NCI-H524 treated with DMSO at 0.1 percent for 48 hours (cell line): ENCODE results near the gene HNRNPK.
"Not testable (repeated sequence)": the region's sequence is repeated elsewhere in the genome, so short reads cannot be mapped to it uniquely, and the experiment has no call there.

ENCODE experiments used
- DNase-seq: peaks from one replicate; lab custom pipeline; 2025; lab: John Stamatoyannopoulos, UW

HNRNPK gene

DNA sequence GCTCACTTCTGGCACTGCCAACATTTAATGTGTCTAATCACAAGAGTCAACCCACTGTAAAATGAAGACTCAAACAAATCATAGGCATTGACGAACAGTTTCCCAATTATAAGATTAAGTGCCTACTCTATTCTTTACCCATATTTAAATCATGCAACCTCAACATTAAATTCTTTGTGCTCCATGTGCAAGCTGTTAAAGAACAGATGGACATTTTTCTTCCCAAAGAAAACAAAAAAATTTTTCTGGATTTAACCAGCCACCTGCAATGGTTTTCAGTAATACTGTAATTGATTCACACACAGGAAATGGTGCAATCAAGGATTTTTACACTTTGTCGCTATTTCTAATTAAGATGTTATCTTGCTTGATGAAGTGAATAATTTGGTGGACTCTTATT, 3.6 kb downstream of the HNRNPK start:
- no peak for DNase-seq

DNA sequence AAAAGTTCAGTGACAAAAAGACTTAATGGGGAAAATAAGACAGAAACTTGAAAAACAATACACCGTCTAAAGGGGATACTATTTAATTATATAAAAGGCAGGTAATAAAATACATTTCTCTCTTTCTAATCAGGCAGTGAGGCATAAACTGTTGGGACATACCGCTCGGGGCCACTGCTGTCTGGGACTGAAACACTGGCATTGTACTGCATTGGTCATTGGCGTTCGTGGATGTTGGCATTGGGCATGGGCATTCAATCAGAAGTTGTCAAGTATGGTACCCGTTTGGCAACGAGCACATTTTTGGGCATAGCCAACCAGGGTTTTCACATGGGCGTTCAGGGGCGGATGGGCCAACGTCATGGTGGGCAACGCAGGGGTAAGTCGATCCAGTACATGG, 4.7 kb downstream of the HNRNPK start:
- no peak for DNase-seq

DNA sequence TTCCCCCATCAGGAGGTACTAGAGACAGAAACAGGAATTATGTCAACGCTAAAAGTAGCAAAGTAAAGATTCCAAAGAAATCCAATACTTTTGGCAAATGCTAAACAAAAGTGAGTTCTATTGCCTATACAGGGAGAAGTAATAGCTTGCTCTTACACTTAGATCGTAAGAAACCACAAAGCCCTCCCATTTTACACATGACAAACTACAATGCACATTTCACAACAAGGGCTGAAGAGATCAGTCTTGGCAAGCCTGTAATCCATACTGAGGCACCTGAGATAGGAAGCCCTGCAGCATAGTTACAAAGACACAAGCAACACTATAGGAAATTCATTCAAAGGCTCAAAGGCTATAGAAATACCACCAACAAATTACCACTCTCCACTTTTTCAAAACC, 7.7 kb downstream of the HNRNPK start:
- no peak for DNase-seq

DNA sequence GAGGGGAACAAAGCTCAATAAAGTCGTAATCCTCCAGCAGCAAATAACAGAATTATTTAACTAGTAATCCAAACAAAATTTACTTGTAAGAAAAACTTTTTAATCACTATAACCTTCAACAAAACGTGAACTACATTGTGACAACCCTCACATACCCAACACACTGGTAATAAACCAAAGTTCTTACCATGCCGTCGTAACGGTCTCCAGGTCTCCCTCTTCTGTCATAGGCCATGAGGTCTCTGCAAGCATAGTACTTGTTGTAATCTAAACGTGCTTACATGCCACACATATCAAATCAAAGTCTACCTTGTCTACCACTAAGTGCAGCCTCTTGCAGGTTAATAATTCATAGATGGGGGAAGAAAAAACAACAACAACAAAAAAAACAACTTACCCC, 8.5 kb downstream of the HNRNPK start:
- no peak for DNase-seq

DNA sequence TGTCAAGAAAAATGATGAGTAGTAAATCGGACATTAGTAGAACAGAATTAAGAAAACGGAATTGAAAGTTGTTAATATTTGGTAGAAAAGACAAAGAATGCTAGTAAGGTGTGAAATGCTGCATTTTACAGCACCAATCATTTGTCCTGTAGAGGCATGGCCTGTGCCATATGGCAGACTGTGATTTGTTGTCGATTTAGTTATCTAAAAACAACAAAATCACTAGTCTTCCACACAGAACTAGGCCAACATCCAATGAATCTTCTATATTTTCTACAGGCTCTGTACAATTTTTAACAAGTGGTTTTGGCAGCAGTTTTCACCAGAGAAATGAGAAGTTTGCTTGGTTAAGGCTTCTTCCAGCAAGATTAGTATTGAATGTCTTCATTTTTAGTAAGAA, 10.4 kb downstream of the HNRNPK start:
- DNase-seq = no peak

DNA sequence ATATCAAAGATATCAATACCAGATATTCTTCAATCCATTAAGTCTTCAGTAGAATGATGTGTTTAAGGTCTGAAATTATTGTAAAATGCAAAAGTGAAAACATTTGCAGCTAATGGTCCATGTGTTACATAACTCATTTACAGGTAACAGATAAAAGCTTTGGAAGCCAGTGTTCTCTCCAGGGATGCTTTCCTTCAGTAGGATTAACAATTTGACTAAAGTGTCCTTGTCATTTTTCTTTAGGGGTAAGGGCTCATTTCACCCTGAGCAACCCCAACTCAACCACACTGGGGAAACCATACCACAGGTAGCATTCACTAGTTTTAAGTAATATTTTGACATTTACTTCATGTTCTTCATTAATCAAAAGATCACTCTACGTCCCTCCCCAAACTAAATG, 12.9 kb downstream of the HNRNPK start:
- DNase-seq = no peak

DNA sequence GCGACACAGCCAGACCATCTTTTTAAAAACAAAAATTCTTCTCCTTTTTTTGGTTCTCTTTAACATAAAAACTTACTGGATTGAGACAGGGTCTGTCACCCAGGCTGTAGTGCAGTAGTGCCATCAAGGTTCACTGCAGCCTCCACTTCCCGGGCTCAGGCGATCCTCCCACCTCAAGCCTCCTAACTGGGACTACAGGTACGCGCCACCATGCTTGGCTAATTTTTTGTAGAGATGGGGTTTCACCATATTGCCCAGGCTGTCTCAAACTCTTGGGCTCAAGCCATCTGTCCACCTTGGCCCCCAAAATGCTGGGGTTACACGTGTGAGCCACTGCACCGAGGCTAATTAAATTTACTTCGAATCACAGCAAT, 13.8 kb downstream of the HNRNPK start:
- DNase-seq = no peak

DNA sequence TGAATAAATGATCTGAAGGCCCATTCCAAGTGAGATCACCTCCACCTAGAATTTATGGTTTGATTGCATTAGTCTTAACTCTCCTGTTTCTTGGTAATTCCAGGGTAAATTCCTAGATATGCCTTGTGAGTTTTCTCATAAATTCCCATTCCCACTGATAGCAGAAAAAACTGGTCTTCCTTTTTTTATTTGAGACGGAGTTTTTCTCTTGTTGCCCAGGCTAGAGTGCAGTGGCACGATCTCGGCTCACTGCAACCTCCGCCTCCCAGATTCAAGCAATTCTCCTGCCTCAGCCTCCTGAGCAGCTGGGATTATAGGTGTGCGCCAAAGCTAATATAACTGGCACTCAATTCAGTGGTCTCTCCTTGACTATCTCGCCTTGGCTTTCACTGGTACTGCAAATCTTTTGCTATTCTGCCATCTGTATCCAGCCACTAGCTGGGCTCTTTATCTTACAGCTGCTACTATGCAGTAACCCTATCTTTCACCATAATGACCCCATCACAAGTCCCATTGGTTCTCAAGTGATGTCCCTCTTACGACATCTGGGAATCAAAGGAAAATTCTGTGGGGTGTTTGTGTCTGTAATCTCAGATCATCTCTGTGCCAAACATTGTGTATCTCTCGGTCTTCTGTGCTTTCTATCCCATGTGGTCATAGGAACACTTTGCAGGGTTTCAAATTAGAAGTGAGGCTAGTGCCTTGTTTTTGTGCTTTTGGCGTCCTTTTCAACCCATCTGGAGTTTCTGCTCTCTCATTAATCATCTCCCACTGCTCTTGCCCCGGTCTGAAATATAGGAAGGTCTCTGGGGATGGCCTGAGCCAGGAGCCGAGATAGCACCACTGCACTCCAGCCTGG, 14.4 kb downstream of the HNRNPK start:
- DNase-seq = no peak

DNA sequence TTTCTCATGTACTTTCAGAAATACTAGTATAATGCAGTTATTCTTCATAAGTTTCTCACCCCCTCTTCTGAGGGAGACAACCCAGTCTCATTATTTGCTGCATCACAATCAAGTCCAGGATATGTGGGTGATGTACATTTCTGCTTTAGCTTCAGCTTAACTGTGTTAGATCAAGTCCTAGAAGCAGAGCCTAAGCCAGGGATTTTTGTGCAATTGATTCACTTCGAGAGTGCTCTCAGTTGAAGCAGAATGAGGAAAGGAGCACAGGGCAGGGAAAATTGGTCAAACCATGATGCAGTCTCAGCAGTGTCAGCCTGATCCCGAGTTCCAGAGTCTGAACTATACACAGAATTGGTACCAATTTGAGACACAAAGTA, 15.1 kb downstream of the HNRNPK start:
- DNase-seq = no peak

DNA sequence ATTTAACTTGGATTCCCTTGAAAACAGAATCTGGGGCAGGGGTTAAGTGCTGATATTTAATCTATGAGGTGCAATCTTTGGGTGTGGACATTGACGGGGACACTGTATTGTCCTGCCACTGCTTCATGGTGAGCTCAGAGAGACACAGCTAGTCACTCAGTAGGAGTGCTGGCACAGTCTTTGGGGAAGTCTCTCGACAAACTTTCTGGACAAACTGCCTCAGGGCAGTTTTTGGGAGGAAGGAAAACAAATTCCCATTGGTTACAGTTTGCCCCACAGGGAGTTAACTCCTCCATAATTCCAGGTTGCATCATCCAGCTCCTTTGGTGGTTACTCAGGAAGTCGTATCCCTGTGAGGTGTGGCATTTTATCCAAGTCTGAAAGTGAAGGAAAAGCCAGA, 17.9 kb downstream of the HNRNPK start:
- no peak for DNase-seq

DNA sequence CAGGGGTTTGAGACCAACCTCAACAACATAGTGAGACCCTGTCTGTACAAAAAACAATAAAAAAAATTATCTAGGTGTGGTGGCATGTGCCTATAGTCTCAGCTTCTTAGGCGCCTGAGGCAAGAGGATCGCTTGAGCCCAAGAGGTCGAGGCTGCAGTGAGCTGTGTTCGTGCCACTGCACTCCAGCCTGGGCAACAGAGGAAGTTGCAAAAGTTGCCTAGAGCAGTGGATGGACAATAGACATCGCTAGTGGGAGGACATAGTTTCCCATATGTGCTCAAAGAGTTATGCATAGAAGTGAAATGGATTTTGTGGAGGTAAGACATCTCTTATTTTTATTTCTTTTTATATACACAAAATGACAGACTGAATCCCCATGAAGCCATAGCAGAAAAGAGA, 19.0 kb downstream of the HNRNPK start:
- no peak for DNase-seq

DNA sequence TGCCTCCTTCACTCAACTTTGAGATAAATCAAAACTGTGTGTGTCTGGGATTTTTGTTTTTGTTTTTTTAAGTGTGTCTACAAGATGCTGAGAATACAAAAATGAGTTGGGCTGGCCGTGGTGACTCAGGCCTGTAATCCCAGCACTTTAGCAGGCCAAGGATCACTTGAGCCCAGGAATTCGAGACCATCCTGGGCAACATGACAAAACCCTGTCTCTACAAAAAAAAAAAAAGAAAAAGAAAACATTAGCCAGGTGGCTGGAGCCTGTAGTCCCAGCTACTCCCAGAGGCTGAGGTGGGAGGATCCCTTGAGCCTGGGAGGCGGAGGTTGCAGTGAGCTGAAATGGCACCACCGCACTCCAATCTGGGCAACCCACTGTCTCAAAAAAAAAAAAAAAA, 21.0 kb downstream of the HNRNPK start:
- DNase-seq = no peak

DNA sequence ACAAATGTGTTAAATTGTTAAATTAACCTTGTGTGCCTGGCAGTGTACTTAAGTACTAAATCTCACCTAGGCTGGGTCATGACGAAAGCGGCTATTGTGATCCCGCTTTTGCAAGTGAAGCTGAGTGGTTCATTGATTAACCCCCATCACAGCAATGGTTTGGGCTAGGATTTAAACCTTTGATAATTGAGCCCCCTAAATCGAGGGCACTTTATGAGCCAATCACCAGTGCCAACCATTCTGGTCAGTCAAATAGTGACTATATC, 22.8 kb downstream of the HNRNPK start:
- no peak for DNase-seq

DNA sequence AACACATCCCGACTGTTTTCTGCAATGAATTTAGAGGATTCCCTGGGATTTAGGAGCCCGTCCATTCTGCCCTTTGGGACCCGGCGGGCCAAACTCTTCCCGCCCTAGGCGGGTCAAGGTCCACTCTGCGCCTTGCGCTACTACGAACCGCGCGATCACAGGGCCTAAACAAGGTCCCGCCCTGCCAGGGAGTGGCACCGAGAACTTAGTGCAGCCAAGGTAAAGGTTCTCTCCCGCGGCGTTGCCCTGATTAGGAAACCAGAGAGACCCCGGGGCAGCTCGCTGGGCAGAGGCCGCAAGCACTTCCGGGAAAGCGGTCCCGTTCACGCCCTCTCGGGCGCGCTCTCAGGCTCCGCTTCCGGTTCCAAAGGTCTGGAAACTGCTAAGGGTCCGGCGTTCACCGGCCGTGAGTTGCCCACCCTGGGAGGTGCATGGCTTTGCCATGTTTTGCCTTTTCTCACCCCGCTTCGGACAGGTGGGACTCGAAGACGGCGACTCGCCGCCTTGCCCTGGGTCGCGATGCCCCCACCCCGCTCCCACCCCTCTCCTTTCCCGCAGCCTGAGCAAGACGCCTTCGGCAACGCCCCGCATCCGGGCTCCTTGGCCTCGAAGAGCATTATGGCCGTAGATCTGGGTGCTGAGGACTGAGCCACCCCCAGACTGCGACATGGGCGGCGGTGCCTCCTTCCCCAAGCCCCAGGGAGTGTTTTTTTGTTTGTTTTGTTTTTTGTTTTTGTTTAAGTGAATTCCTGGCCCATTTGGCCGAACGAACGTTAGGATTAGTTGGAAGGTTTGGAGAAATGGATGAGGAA, 23.4 kb downstream of the HNRNPK start:
- peak; percentile 5 for DNase-seq

DNA sequence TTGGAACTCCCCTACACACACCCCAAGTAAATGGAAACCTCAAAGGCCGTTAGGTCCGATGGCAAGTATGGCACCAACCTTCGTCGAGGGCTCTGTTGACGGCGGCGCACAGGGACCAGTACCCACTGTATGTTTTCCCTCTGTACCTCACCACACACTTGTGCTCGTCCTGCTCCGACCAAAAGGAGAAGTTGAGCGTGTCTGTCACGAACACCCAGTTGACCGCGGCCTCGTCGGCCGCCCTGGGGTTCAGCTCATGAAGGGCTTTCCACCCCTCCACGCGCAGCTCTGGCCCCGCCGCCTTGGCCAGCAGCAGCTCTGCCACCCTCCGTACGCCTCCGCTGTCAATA, 24.0 kb downstream of the HNRNPK start:
- no peak for DNase-seq

DNA sequence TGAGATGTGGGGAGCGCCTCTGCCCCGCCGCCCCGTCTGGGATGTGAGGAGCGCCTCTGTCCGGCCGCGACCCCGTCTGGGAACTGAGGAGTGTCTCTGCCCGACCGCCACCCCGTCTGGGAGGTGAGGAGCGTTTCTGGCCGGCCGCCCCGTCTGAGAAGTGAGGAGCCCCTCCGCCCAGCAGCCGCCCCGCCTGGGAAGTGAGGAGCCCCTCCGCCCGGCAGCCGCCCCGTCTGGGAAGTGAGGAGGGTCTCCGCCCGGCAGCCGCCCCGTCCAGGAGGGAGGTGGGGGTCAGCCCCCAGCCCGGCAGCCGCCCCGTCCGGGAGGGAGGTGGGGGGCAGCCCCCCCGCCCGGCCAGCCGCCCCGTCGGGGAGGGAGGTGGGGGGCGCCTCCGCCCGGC, 31.9 kb downstream of the HNRNPK start:
- DNase-seq = not testable (repeated sequence)

DNA sequence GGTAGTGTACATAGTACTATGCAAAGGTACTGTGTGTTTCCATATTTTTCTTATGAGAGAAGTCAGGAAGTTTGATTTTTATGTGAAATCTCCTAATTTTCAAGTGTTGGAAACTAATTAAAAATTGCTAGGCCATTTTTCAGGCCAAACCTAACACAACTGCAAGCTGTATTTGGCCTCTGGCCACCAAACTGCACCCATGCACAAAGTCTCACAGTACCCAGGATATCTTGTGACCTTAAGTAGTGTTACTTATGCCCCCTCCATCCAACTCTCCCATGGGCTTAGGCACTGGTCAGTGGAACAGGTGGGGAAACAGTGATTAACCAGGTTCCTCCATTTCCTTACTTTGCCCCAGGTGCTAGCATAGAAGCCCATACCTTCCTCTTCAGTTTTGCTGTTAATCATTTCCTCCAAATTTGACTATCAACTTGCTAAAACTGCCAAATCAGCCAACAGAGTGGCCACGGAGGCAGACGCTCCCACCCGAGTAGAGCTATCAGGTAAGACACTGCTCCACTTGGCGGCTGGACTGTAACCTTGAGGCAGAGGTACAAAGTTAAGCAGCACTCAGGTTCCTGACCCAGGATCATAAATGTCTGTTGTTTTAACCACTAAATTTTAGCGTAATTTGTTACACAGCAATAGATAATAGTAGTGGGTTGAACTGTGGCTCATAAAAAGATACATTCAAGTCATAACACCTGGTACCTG, 39.3 kb downstream of the HNRNPK start:
- DNase-seq = no peak

DNA sequence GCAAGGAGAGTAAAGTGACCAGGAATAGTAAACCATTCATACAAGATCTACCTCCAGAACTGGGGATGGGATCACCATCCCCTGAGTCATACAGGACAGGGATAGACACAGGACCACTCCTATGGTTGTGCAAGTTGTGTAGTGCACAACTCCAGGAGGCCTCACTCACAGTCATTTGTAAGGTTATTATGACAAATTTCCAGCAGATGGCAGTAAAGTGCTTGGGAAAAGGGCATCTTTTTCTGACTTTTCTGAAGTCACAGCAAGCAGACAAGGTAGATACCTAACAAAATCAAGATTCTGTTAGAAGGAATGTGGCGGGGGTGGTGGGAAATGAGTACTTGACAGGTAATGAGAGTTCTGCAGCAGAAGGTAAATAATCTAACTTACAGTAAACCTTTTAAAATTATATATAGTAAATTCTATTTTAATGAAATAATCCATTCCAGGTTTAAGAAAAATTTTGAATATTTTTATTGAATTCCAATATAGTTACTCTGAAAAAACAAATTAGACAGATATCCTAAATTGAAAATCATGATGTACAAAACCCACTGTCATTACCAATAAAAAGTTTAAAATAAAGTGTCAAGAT, 42.1 kb downstream of the HNRNPK start:
- no peak for DNase-seq

DNA sequence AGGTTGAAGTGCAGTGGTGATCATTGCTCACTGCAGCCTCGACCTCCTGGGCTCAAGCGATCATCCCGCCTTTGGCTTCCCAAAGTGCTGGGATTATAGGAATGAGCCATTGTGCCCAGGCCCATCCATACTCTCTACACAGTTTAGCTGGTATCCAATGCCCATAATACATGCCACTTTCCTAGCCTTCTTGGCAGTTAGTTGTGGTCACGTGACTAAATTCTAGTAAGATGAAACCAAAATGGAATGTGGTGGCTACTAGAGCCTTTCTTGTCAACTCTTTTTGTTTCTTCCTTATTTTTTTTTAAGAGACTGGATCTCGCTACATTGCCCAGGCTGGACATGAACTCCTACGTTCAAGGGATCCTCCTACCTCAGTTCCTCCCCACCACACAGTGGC, 43.5 kb downstream of the HNRNPK start:
- DNase-seq = no peak

DNA sequence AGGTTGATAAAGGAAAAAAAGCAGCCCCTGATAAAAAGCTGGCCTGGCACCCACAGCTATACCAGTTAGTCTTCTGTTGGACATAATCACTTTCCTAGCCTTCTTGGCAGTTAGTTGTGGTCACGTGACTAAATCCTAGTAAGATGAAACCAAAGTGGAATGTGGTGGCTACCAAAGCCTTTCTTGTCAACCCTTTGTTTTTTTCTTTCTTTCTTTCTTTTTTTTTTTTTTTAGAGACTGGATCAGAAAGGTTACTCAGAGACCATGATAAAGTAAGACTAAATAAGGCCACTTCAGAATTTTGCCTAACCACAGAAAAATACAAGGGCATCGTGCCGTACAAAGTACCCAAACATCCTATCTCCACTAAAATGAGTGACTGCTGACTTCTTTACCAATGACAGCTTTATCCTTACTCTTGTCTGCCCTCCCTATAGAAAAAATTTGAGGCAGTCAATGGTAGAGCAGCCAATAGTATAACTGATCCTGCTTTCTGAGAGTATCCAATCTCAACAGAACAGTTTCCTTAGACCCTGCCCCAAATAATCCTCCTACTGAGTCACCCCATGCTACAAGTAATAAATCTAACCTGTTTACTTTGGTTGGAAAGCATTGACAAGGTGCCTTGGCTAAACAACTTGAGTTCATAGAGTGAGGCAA, 44.6 kb downstream of the HNRNPK start:
- no peak for DNase-seq

DNA sequence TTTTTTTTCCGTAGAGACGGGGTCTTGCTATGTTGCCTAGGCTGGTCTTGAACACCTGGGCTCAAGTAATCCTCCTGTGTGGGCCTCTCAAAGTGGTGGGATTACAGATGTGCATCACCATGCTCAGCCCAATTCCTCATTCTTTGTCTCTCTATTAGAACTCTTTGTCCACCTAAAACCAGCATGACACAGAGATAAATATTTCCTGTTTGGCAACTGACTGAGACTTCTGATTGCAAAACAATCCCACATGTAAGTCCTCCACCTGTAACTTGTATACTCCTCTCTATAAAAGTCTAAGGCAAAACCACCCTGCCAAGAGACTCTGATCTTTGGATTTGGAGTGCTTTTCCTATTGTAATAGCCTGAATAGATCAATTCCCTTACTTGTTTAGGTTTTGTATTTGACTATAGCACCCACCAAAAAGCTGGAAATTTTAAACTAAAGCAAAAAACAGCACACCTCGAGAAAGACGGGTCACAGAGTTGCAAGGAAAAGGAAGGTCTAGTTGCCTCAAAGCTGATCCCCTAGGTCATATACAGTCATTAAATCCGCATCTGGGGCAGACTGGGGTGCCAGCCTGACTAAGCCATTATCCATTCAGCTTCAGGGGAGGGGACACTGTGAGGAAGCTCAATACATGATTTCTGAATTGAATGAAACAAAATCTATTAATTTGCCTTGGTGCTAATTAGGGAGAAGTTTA, 45.3 kb downstream of the HNRNPK start:
- DNase-seq = no peak

DNA sequence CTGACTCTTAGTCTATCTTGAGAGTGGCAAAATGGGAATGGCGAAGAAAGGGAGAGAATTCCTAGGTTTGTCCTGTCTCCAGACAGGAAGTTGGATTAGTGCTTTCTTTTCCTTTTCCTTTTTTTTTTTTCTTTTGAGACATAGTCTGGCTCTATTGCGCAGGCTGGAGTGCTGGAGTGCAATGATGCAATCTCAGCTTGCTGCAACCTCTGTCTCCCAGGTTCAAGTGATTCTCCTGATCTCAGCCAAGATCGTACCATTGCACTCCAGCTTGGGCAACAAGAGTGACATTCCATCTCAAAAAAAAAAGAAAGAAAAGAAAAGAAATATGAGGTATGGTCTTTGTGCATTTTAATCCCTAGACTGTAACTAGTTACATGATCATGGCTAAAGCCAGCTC, 46.2 kb downstream of the HNRNPK start:
- no peak for DNase-seq
